GM12892 (cell line): ENCODE measurements around the gene DTNBP1.

Source experiments
- POLR2A ChIP-seq: IDR thresholded peaks from 2 replicates; pipeline ENCODE4 v1.6.1; 2011; ENCODE audit warnings: low read depth, low read length, control low read depth
- POLR2AphosphoS5 ChIP-seq: IDR thresholded peaks from 2 replicates; pipeline ENCODE4 v1.6.1; 2011; ENCODE audit warnings: low read depth, low read length, control low read depth
- TAF1 ChIP-seq: IDR thresholded peaks from 2 replicates; pipeline ENCODE4 v1.6.1; 2011; ENCODE audit warnings: low read depth, mild to moderate bottlenecking, control low read depth, low read length, borderline replicate concordance

- TF ChIP-seq TAF1 (no peak), POLR2AphosphoS5 (no peak), POLR2A (no peak)
Observed at GRCh38 chr6:15510536-15511247, 152.1 kb downstream of the DTNBP1 start.
